DMS114 treated with DMSO at 0.1 percent for 48 hours (cell line): ENCODE data around the gene FCHSD2.
A peak's percentile ranks its signal among the peaks of the same experiment; 100 is the strongest.
"Not testable (repeated sequence)": the region's sequence is repeated elsewhere in the genome, so short reads cannot be mapped to it uniquely, and the experiment has no call there.

Experiments
- DNase-seq: peaks from one replicate; lab custom pipeline; 2025; ENCODE audit not compliant: unreplicated experiment; lab: John Stamatoyannopoulos, UW

FCHSD2 gene

DNA sequence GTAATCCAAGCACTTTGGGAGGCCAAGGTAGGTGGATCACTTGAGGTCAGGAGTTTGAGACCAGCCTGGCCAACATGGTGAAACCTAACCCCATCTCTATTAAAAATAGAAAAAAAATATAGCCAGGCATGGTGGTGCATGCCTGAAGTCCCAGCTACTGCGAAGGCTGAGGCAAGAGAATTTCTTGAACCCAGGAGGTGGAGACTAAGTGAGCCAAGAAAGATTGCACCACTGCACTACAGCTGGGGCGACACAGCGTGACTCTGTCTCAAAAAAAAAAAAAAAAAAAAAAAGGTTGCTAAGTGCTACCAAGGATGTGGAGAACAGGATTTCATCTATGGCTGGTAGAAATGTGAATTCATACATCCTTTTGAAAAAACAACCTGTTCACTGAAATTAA lies 291.3 kb downstream of the FCHSD2 start:
- no peak for DNase-seq

DNA sequence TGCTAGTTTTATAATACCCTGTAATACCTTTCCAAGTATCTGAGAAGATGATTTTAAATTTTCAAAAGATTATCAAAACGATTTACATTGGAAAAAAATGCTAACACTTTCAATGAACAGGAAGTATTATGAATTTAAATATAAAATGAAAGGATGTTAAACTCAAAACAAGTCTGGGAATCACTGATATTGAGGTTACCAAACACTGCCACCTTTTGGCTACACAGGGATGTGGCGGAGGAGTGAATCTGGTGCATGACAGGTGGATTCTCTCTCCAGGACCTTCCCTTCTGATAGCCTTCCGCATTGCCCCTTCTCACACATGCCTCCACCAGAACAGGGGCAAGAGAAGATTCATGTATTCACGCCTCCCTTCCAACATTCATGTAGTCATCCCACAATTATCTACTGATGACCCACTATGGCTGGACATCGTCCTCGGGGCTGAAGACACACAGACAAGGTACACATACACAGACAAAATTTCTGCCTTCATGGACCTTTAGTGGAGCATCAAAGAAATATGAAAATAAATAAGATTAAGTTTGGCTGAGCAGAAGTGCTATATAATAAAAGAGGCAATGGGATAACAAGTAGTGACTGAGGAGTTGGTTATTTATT lies 293.2 kb downstream of the FCHSD2 start:
- no peak for DNase-seq

DNA sequence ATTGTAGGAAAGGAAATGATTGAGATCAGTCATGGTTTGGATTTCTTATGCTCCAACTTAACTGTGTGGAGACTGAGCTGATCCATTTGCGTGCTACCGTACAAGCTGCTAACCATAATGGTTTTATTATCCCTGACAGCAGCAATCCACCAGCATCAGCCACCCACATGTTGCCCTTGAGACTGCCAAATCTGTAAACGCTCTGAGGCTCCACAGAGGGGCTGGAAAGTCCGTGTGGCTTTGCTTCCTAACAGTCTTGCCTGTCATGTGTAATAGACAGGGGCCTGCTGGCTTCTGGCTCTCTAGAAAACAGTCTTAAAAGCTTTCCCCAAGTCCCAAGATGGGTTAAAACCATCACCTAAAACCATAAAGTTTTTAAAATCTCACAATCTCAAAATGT lies 297.8 kb downstream of the FCHSD2 start:
- no peak for DNase-seq

DNA sequence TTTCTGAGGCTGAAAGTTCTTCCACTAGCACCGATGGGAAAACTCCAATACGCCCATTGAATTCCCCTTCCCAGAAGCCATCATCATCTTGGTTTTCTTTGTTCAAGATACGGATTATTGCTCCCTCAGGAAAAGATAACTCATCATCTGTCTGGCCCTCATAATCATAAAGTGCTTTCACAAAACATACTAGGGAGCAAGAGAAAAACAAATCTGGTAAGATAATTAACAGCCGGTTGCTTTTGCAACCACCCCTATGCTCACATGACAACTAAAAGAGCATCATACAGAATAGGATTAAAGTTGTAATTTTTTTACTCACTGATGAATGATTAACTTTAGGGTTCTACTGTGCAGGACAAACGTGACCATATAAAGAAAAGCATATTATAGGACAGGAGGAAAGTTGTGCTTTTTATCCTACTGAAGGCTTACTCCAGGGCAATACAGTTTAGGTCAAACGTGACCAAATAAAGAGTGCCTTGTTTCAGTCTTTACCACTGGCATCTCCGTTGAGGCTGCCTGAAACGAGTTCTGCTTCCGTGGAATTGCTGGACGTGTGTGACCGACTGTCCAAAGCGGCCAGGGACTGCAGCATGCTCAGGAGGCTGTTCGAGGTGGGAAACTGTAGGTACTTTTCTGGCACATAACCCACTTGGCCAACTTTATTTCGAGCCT lies 299.3 kb downstream of the FCHSD2 start:
- no peak for DNase-seq

DNA sequence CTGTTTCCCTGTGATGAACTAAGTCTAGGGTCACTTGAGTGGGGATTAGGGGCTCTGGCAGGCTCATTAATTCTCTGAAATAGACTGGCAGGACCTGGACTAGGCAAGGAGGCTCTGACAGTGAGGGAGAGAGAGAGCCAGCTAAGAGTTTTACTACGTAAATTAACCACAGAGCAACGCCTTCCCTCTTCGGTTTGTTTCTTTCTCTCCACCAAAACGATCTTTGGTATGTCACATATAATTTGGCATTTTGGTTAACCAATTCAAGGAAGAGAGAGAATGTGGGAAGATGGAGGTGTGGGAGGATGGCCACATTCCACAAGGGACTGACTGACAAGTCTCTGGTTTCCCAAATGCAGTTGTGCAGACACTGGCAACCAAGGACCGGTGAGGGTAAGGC lies 300.0 kb downstream of the FCHSD2 start:
- no peak for DNase-seq

DNA sequence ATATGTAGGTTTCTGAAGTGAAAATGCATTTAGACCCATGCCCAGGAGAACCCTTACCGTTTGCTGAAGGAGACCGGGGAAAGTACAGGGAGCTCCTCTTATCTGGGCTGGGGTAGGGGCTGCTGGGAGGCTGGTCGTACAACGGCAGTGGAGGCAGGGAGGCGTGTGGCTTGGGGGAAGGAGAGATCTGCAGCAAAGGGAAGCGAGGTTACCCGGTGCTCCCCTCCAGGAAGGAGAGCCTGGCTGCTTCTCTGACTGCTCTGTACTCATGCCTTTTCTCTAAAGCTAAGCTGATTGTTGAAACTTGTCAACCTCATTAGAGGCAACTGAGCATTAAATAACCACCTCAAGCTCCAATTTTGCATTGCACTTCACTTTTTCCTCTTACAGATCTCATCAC lies 300.7 kb downstream of the FCHSD2 start:
- DNase-seq, result no peak

DNA sequence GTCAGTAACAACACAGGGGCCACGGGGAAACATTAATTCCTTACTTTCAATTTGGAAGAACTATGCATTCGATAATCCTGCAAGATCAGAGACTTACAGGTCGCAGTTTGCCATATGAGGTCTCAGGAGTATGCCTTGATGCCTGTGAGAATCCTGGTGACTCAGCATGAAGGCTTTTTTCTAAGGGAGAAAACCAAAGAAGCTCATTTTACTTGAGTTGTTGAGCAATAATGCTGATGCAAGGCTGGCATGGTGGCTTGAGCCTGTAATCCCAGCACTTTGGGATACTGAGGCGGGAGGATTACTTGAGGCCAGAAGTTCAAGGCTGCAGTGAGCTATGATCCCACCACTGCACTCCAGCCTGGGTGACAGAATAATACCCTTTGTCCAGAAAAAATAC lies 301.3 kb downstream of the FCHSD2 start:
- no peak for DNase-seq

DNA sequence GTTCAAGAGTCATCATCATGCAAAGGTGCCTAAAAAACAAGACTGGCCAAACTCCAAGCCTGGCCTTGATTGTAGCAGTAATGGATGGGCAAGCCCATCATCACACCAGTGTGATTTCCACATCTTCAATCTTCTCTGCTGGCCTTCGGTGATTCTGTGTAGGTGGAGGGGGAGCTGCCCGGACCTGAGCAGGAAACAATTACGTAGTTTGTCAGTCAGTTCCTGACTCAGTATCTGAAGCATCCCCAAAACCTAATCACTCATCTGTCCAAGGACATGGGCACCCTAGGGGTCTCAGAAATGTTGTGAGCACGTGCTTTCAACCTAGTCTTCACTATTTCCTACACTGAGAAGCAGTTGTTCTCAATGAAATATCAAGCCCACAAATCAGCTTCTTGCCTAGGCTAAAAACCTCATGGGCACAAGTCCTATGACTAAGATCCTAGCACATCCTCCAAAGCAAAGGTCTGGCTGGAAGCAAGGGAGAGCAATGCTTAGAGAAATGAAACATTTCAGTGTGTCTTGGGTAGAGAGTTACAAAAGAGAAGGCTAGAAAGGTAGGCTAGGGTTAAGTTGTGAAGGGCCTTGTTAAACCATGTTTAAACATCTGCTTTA lies 303.3 kb downstream of the FCHSD2 start:
- no peak for DNase-seq

DNA sequence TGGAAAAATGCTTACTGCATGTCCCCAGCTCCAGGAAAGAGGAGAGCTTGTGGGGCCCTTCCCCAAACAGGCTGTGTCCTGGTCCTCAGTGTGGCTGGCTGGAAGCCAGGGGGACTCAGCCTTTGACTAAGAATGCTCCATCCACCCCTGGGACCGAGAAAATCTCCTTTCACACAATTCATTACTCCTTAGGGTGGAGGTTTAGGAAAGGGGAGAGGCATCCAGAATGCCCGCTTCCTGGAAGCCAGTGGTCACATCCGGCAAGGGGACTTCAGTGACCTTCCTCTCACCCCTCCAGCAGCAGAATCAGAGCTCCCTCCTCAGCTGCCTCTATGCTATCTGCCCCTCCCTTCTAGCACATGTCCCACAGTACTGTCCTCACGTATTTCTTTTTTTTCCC lies 306.0 kb downstream of the FCHSD2 start:
- DNase-seq, result no peak

DNA sequence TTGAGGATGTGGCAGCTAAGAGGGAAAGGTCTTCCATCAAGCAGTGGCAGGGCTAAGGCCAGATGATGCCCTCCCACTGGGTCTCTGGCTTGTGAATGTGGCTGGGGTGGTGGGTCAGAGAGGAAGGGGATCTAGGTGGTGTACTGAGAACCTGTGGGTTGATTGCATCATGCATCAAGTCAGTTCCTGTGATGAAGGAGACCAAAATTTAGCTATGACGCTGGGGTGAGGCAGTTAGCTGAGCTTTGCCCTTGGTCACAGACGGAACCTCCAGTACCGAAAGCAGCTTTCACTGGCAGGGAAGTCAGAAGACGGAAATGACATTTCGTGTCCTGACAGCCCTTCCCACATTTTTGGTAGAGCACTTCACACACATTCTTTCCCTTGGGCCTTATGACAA lies 307.2 kb downstream of the FCHSD2 start:
- no peak for DNase-seq

DNA sequence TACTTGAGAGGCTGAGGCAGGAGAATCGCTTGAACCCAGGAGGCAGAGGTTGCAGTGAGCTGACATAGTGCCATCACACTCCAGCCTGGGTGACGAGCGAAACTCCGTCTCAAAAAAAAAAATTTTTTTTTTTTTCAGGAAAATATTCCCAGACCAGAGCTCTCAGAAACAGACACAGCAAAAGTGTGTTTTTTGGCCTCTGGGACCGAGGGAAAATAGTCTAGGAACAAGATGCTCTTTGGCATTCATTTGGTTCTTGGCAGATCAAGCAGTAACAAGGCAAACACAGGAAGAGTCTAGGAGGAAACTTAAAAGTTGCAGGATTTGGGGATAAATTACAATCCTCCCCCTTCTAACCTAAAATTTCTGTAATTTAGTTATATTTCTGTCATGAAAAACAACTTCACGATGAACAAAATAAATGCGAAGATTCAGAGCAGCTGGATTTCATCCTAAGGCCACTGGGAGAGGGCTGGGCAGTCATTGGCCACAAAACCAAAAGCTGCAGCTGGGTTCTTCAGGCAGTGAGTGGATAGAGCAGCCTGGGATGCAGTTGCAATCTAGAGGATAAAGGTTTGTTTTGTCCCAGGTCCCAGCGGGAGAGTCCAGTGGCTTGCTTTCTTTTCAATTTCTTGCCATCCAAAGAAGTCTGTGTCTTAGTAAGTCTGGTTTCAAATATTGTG lies 308.2 kb downstream of the FCHSD2 start:
- DNase-seq, result no peak

DNA sequence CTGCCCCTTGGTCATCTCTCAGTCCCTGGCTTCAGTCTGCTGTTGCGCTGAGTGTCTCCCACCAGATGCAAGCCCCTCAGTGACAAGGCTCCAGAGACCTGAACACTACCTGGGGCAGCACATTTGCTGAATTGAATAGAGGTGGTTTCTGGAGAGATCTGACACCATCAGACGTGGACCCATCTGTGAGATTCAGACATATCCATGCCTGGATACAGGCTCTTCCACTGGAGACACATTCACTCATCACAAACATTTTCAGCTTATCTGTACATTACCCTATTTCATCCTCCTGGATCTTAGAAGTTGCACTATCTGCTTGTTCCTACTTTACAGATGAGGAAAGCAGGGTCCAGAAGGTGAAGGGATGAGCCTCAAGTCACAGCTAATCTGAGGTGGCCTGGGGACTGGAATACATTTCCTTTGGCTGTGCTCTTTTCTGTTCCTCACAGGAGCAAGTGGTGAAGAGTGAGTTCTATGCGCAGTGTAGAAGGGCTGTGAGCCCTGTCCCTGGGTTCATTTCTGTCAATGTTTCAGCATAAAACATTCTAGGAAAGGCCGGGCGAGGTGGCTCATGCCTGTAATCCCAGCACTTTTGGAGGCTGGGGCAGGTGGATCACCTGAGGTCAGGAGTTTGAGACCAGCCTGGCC lies 308.9 kb downstream of the FCHSD2 start:
- no peak for DNase-seq

DNA sequence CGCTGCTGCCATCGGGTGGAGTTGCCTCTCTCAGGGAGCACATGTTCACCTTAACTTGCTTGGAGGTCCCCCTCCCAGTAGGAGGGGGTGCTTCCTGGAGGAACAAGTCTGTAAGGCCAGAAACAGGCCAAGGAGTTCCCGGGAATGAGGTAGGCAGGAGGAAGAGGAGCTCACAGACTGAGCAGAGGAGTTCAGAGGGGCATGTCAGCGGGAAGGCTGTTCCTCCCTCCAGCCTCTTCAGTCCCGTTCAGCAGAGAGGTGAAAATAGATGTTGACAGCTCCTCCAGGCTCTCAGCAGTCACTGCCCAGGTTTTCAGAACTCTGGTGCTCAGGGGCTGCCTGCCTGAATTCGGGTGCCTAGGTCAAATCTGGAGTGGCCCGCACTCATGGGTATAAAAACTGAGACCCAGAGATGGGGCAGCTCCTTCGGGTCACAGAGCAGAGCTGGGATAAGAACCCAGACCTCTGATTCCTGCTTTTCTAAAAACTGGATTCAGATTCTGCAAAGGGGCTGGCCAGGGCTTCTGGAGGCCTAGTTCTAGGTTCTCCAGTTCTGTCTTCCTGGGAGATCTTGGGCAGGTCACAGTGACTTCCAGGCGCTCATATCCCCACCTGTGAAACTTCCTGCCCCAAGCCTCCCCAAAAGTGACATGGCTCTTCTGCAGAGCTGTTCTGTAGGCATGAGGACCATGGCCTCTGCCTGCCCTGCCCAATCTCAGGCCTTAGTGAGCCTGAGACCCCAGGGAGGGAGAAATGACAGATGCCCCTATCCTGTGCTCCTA lies 309.6 kb downstream of the FCHSD2 start:
- no peak for DNase-seq

DNA sequence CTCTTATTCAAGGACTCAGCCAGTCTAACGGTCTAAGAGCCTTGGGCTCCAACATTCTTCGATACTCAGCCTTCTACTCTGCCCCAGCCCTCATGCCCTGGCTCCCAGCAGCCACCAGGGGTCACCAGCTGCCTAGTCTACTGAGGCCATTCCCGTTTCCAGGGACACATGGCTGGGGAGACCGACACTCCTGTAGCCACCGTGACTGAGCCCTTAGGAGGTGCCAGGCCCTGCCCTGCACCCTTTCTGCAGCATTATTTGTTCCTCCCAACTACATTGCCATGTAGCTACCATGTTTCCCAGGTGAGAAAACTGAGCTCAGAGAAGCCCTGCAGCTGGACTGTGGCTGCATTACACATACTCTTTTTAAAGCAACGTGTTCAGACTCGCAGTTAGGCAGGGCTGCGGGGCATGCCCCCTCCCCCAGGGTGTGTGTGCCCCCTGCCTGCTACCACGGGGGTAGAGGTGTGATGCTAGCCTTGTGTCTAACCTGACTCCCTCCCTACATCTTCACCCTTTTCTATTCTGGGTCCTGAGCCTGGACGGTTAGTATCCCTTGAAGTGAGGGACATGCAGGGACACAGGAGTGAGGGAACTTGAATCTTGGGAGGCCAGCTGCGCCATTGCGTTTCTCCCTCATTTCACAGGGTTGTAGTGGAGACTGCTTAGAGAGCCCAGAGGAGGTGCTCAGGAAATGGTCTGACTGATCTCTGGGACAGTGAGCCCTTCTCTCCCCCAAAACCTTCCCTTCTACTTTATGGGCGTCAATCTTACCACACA lies 310.4 kb downstream of the FCHSD2 start:
- peak; percentile 43 for DNase-seq

DNA sequence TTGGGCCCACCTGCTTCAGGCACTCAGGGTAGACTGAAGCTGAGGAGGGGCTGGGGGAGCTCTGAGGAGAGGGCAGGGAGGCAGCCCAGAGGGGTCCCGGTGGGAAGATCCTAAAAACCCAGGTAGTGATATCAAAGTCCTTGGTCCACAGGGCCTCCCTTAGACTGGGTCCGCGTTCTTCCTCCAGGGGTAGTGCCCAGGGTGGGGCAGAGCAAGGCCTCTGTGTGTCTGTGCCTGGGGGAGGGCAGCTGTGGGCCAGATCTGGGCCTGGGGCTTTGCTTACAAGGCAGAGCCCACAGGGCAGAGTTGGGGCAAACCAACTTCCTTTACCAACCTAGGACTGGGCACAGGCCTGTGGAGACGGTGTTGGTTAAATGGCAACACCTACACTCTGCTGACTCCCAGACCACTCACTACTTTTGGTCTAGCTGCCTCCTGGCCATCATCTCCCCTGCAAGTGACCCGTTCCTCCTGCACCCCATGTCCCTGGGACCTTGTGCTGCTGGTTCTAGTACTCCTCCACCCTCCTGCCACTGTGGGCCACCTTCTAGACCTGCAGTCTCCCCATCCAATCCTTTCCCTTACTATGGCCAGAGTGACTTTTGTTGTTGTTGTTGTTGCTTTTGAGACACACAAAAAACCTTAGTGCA lies 312.1 kb downstream of the FCHSD2 start:
- DNase-seq, result no peak

DNA sequence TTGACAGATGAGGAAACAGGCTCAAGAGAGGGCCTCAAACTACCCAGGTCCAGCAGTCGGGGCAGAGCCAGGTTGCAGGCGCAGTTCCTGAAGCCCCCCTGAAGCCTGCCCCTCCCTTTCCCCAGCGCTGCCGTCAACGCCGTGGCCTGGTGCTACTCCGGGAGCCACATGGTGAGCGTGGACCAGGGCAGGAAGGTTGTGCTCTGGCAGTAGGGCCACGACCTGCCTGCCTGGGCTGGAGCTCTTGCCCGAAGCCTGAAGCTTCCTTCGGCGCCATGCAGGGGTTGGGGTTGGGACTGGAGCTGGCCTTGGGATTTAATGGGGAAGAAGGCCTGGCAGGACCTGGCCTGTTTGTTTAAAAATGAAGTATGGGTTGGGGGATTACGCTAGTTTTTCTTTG lies 312.9 kb downstream of the FCHSD2 start:
- no peak for DNase-seq

DNA sequence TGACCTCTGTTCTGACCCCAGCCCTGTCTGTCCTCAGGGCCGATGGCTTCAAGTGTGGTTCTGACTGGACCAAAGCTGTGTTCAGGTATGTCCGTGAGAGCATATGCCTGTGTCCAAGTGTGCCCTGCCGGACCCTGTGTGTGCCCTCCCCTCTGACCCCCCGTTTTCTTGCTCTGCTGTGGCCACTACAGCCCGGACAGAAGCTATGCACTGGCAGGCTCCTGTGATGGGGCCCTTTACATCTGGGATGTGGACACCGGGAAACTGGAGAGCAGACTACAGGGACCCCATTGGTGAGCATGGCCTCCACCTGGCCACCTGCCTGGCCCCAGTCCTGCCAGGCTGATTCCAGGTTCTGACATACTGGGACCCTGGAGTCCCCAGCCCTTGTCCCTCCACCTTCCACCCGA lies 313.4 kb downstream of the FCHSD2 start:
- DNase-seq, result no peak

DNA sequence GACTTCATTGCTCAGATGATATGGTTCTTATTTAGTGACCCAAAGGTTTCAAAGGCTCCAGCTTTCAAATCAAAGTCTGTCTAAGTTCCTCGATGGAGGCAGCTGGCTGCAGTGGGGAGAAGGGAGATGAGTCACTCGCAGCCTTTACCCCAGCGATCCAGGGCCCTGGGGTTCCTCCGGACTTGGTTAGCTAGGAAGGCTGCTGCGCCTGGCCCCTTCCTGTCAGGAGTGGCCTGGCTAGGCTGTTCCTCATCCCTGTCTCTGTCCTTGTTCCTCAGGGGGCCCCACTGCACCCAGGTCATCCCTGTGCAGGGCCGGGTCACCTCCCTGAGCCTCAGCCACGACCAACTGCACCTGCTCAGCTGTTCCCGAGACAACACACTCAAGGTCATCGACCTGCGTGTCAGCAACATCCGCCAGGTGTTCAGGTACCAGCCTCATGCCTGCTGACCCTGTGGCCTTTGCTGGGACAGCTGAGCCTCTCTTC lies 314.0 kb downstream of the FCHSD2 start:
- DNase-seq, result no peak

DNA sequence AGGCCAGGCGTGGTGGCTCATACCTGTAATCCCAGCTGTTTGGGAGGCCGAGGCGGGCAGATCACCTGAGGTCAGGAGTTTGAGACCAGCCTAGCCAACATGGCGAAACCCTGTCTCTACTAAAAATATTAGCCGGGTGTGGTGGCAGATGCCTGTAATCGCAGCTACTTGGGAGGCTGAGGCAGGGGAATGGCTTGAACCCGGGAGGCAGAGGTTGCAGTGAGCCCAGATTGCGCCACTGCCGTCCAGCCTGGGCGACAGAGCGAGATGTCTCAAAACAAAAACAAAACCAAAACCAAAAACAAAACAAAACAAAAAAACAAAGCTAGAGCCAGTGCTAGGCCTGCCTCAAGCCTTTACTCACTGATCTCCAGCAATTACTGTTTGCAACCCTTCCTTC lies 314.5 kb downstream of the FCHSD2 start:
- DNase-seq, result not testable (repeated sequence)
